Effector memory CD4-positive, alpha-beta T cell (primary cell): ENCODE measurements around the gene GRAMD1C.
"Not testable (repeated sequence)": the region's sequence is repeated elsewhere in the genome, so short reads cannot be mapped to it uniquely, and the experiment has no call there.

Experiments
- DNase-seq, 3 donors: peaks; one replicate each; pipeline ENCODE4 v3.0.0-alpha.2; 2020
- H3K27ac ChIP-seq: 2 replicates; pipeline ENCODE4 v1.7.0; 2013; ENCODE audit warnings: mild to moderate bottlenecking, low read length, moderate library complexity; ENCODE audit not compliant: insufficient read depth, poor library complexity, severe bottlenecking
- H3K27me3 ChIP-seq: replicated peaks from 2 replicates; pipeline ENCODE4 v1.7.0; 2013; ENCODE audit warnings: mild to moderate bottlenecking, low read length; ENCODE audit not compliant: insufficient read depth, control insufficient read depth, poor library complexity, severe bottlenecking
- H3K36me3 ChIP-seq: 2 replicates; pipeline ENCODE4 v1.7.0; 2013; ENCODE audit warnings: mild to moderate bottlenecking, low read length, moderate library complexity; ENCODE audit not compliant: control insufficient read depth, insufficient read depth
- H3K4me1 ChIP-seq: 2 replicates; pipeline ENCODE4 v1.7.0; 2013; ENCODE audit warnings: low read length, mild to moderate bottlenecking; ENCODE audit not compliant: control insufficient read depth, insufficient read depth, poor library complexity, severe bottlenecking
- H3K4me3 ChIP-seq: 2 replicates; pipeline ENCODE4 v1.7.0; 2013; ENCODE audit warnings: low read length, low read depth, mild to moderate bottlenecking; ENCODE audit not compliant: insufficient read depth, poor library complexity, severe bottlenecking
- H3K9me3 ChIP-seq: 2 replicates; pipeline ENCODE4 v1.7.0; 2013; ENCODE audit warnings: mild to moderate bottlenecking, low read length, moderate library complexity; ENCODE audit not compliant: control insufficient read depth

The GRAMD1C gene

GRCh38 chr3:113849841-113850240 is 11.3 kb downstream of the GRAMD1C start:
- H3K4me3 ChIP-seq, DNase-seq, H3K9me3 ChIP-seq, H3K27ac ChIP-seq, H3K4me1 ChIP-seq, H3K27me3 ChIP-seq, H3K36me3 ChIP-seq: not testable (repeated sequence)

DNA sequence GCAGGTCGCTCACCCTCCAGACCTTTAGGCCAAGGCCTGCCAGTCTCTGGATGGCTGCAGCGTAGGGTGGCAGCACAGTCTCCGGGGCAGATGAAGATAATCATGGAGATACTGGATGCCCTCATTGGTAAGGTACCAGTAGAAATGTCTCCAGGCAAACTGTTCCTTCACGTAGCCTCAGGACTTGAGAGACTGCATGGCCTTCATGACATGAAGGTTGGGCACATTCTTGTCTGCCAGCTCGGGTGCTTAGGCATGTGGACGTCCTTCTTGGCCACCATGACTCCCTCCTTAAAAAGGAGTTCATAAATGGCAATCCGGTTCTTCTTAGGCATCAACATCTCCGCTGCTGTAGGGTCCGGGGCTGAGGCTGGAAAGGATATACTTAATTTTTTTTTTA is 11.8 kb downstream of the GRAMD1C start:
- not testable (repeated sequence) for H3K4me1 ChIP-seq, H3K27ac ChIP-seq, H3K4me3 ChIP-seq, H3K36me3 ChIP-seq, H3K27me3 ChIP-seq, H3K9me3 ChIP-seq, DNase-seq

DNA sequence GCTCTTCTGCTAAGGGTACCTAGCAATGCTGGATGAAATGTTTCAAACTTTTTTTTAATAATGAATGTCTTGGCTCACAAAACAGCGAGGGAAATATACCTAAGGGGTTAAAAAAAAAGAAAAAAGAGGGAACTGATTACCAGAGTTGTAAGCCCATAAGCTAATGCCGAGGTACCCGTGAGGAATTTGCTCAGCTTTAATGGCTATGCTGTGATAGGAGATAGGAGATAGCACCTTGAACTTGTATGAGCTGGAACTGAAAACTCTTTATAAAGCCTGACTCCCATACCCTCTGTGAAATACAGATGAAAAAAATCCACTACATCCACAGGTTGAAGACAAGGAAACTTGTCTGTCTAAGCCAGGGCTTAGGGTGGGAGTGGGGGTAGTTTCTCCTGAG is 13.9 kb downstream of the GRAMD1C start:
- H3K27me3 ChIP-seq = no peaks in the 10 kb centered on the region
- H3K27ac ChIP-seq = no peak overlapping the region
- H3K4me3 ChIP-seq = no peak overlapping the region

DNA sequence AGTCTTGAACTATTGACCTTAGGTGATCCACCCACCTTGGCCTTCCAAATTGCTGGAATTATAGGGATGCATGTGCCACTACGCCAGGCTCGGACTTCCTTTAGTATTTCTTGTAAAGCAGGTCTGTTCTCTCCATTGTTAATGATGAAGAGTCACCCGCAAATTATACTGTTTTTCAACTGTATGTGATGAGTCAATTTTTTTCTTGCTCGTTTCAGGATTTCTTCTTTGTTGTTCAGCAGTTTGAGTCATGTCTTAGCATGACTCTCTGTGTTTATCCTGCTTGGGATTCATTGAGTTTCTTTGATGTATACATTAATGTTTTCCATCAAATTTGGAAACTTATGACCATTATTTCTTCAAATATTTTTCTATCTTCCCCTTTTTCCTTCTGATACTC is 28.9 kb downstream of the GRAMD1C start:
- no peak for DNase-seq

More for the DNA sequence above, 13.9 kb downstream of the GRAMD1C start:
- DNase-seq = no peak
- Histone ChIP-seq H3K36me3 (no peaks in the 10 kb centered on the region), H3K4me1 (no peaks in the 10 kb centered on the region), H3K9me3 (no peaks in the 10 kb centered on the region)

DNA sequence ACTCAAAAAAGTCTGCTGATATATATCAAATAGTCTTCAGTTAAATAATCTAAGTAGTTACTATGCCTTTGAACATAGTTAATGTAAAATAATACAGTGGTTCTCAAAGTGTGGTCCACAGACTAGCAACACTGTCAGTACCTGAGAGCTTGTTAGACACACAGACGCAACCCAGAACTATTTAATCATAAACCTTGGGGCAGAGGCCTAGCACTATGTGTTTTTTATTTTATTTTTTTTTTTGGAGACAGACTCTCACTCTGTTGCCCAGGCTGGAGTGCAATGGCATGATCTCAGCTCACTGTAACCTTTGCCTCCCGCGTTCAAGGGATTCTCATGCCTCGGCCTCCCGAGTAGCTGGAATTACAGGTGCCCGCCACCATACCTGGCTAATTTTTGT is 34.7 kb downstream of the GRAMD1C start:
- Histone ChIP-seq H3K27ac (no peak overlapping the region), H3K36me3 (no peaks in the 10 kb centered on the region), H3K4me1 (no peaks in the 10 kb centered on the region), H3K4me3 (no peak overlapping the region), H3K27me3 (no peaks in the 10 kb centered on the region), H3K9me3 (no peaks in the 10 kb centered on the region)
- no peak for DNase-seq

More for the DNA sequence above, 28.9 kb downstream of the GRAMD1C start:
- H3K9me3 ChIP-seq = no peaks in the 10 kb centered on the region
- no peaks in the 10 kb centered on the region for H3K27me3 ChIP-seq
- H3K36me3 ChIP-seq = no peaks in the 10 kb centered on the region
- no peak overlapping the region for H3K4me3 ChIP-seq
- H3K4me1 ChIP-seq = no peaks in the 10 kb centered on the region
- no peak overlapping the region for H3K27ac ChIP-seq

DNA sequence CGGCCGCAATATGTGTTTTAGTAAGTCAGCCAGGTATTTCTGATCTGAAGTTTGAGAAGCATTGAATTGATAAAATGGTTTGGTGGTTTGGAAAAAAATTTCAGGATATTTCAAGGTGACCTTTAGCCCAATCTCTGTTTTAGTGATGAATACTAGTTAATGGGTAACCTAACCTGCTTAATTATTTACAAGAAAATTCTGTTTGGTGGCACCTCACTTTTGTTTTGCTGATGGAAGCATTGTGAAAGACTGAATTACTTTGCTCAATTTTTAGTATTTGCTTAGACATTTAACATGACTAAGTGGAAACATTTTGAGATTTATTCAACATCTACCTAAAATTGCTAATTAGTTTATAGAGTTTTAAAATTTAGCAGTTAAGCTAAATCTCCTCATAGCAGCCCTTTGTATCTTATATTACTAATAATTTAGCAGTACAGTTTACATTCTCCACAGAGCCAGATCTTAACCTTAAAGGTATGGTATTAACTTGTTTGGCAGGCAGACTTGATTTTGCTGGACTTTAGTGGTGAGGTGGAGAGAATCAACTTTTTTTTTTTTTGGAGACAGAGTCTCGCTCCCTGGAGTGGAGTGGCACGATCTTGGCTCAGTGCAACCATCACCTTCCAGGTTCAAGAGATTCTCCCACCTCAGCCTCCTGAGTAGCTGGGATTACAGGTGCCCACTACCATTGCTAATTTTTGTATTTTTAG is 35.4 kb downstream of the GRAMD1C start:
- Histone ChIP-seq H3K9me3 (no peaks in the 10 kb centered on the region), H3K4me1 (no peaks in the 10 kb centered on the region), H3K27me3 (no peaks in the 10 kb centered on the region), H3K4me3 (no peak overlapping the region), H3K36me3 (no peaks in the 10 kb centered on the region), H3K27ac (no peak overlapping the region)
- no peak for DNase-seq

GRCh38 chr3:113878403-113878802 is 39.8 kb downstream of the GRAMD1C start:
- no peaks in the 10 kb centered on the region for H3K36me3 ChIP-seq
- H3K27me3 ChIP-seq = no peaks in the 10 kb centered on the region
- H3K4me1 ChIP-seq = no peaks in the 10 kb centered on the region
- no peak for DNase-seq
- no peak overlapping the region for H3K4me3 ChIP-seq
- no peak overlapping the region for H3K27ac ChIP-seq
- H3K9me3 ChIP-seq = no peaks in the 10 kb centered on the region

- Histone ChIP-seq H3K4me1 (no peaks in the 10 kb centered on the region), H3K9me3 (no peaks in the 10 kb centered on the region), H3K36me3 (no peaks in the 10 kb centered on the region), H3K27me3 (no peaks in the 10 kb centered on the region), H3K27ac (no peak overlapping the region), H3K4me3 (no peak overlapping the region)
- no peak for DNase-seq
Observed at GRCh38 chr3:113885050-113885449, 46.5 kb downstream of the GRAMD1C start.

DNA sequence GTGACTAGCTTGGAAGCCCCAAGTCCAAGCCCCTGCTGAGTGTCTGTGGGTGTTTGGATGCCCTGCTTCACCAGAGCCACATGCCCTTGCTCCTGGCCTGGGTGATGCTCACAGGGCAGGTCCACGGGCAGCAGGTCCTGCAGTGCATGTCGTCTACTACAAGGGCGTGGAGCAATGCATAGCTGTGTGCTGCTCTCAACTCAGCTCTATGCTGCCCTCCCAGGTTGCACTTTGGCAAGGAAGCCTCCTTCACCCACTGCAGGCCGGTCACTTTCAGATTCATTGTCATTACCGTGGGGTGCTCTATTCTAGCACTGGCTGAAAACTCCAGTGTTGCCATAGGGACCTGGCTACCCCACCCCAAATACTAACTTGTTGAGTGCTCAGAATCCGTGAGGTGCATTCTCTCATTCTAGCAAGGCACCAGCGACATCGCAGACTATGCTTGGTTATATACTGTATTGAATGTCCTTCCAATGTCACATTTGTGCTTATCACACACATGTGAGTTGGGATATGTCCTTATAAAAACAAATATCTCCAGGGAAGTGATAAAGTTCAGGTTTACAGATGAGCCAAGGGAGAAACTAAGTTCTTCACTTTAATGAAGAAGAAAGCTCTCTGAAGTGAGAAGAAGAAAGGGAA is 51.8 kb downstream of the GRAMD1C start:
- no peak for DNase-seq
- Histone ChIP-seq H3K9me3 (no peaks in the 10 kb centered on the region), H3K27ac (no peak overlapping the region), H3K4me3 (no peak overlapping the region), H3K4me1 (no peaks in the 10 kb centered on the region), H3K27me3 (no peaks in the 10 kb centered on the region), H3K36me3 (no peaks in the 10 kb centered on the region)

DNA sequence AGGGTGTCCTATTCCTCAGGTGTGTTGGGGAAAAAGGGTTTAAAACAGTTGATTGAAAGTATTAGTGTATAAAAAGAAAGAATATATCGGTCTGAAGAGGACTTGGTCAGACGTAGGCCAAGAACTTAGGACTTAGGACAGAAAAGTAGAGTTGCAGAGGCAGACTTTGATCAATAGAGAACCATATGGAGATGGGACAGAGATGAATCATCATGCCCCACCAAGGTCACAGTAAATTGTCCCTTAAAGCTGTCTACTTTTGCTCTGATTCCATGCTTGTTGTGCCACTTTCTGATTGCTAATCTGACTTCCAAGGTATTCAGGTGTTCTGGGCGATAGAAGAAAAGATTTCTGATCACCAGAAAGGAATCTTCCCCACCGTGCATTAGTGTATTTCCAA is 56.3 kb downstream of the GRAMD1C start:
- H3K27me3 ChIP-seq = no peaks in the 10 kb centered on the region
- H3K4me1 ChIP-seq = no peaks in the 10 kb centered on the region
- no peak overlapping the region for H3K4me3 ChIP-seq
- H3K36me3 ChIP-seq = no peaks in the 10 kb centered on the region
- H3K27ac ChIP-seq = no peak overlapping the region
- H3K9me3 ChIP-seq = no peaks in the 10 kb centered on the region
- DNase-seq = no peak
